ENCODE measurements around the gene CDK5RAP2. TPM values are rescaled to one million over a fixed set of nuclear protein-coding genes. Genes with fewer than 3 reads are reported as not detected.

CDK5RAP2 gene
- total RNA-seq, 1 donor, result 21.2 TPM

- DNase-seq (ENCODE audit: low read depth), result peak; percentile 28
- no peak overlapping the region for H3K4me3 ChIP-seq (ENCODE audit: low read depth, low read length)
- TF ChIP-seq CTCF (IDR thresholded peaks at IDR 0.05; ENCODE audit: insufficient read depth, low read depth, low read length), result no peak
Measured at GRCh38 chr9:120393386-120394057, 186.4 kb downstream of the CDK5RAP2 start.

GRCh38 chr9:120392711-120393110 is 187.3 kb downstream of the CDK5RAP2 start:
- no peak overlapping the region for H3K4me3 ChIP-seq (ENCODE audit: low read depth, low read length)
- DNase-seq (ENCODE audit: low read depth), result no peak
- no peak for TF ChIP-seq CTCF (IDR thresholded peaks at IDR 0.05; ENCODE audit: insufficient read depth, low read depth, low read length)

- TF ChIP-seq CTCF (IDR thresholded peaks at IDR 0.05; ENCODE audit: insufficient read depth, low read depth, low read length), result no peak
- no peak for DNase-seq (ENCODE audit: low read depth)
Measured at GRCh38 chr9:120392245-120392644, 187.7 kb downstream of the CDK5RAP2 start.

GRCh38 chr9:120391691-120392090 is 188.3 kb downstream of the CDK5RAP2 start:
- TF ChIP-seq CTCF (IDR thresholded peaks at IDR 0.05; ENCODE audit: insufficient read depth, low read depth, low read length), result no peak
- DNase-seq (ENCODE audit: low read depth), result no peak
- H3K4me3 ChIP-seq (ENCODE audit: low read depth, low read length), result no peak overlapping the region

More at GRCh38 chr9:120392245-120392644, 187.7 kb downstream of the CDK5RAP2 start:
- no peak overlapping the region for H3K4me3 ChIP-seq (ENCODE audit: low read depth, low read length)

- no peak overlapping the region for H3K4me3 ChIP-seq (ENCODE audit: low read depth, low read length)
- no peak for DNase-seq (ENCODE audit: low read depth)
- no peak for TF ChIP-seq CTCF (IDR thresholded peaks at IDR 0.05; ENCODE audit: insufficient read depth, low read depth, low read length)
Measured at GRCh38 chr9:120390637-120391190, 189.3 kb downstream of the CDK5RAP2 start.

GRCh38 chr9:120389867-120390266 is 190.1 kb downstream of the CDK5RAP2 start:
- no peak overlapping the region for H3K4me3 ChIP-seq (ENCODE audit: low read depth, low read length)
- TF ChIP-seq CTCF (IDR thresholded peaks at IDR 0.05; ENCODE audit: insufficient read depth, low read depth, low read length), result no peak
- no peak for DNase-seq (ENCODE audit: low read depth)
